Erythroblast (primary cell): ENCODE results near the gene EYA2.

Experiments
- GATA1 ChIP-seq: IDR thresholded peaks from 2 replicates; pipeline ENCODE4 v1.6.1; 2011; ENCODE audit warnings: low read depth, mild to moderate bottlenecking, control low read depth, low read length, moderate library complexity
- POLR2A ChIP-seq: IDR thresholded peaks from 2 replicates; pipeline ENCODE4 v1.6.1; 2011; ENCODE audit warnings: mild to moderate bottlenecking, low read length

DNA sequence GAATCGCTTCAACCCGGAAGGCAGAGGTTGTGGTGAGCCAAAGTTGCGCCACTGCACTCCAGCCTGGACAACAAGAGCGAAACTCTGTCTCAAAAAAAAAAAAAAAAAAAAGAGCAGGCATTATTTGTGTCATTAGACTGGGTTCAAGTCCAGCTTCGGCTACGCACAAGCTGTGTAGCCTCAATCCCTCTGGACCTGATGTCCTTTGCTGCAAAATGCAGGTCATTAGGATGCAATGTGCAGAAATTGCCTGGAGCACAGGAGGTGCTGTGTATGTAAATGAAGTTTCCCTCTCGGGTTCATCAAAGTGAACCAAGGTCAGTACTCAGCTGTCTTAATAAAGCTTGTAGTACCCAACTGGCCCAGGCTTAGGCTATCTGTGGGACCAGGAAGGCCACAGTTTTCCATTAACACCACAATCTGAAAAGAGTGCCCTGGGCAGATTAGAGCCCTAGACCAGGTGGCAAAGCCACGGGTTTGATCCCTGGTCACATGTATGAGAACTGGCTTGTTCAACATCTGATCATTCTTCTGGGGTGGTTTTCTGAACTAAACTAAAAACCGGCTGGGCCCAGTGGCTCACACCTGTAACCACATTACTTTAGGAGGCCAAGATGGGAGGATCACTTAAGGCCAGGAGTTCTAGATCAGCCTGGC is 306.6 kb downstream of the EYA2 start:
- no peak for TF ChIP-seq POLR2A
- no peak for TF ChIP-seq GATA1
